ENCODE measurements around the gene TRIP11. TPM values are rescaled to one million over a fixed set of nuclear protein-coding genes. Genes with fewer than 3 reads are reported as not detected.

The TRIP11 gene
- polyA plus RNA-seq, 1 donor from 2014 or later: 8.8 TPM

GRCh38 chr14:91985008-91985407 lies 54.9 kb downstream of the TRIP11 start:
- Histone ChIP-seq H3K27me3 (ENCODE audit: insufficient read depth, low read depth, low read length) (no peaks in the 10 kb centered on the region), H3K36me3 (ENCODE audit: insufficient read depth, low read length) (peaks cover 3% of the 10 kb centered on the region), H3K4me2 (ENCODE audit: low read length) (no peak overlapping the region), H3K9me2 (ENCODE audit: insufficient read depth, low read length) (no peaks in the 10 kb centered on the region), H3K4me3 (ENCODE audit: low read length) (no peak overlapping the region), H3K9ac (ENCODE audit: low read length) (no peak overlapping the region), H3F3A (ENCODE audit: insufficient read depth, low read length, poor library complexity, severe bottlenecking) (no peaks in the 10 kb centered on the region), H2AFZ (ENCODE audit: low read depth, low read length) (no peak overlapping the region), H4K20me1 (ENCODE audit: insufficient read depth) (no peaks in the 10 kb centered on the region), H3K27ac (ENCODE audit: low read length) (no peak overlapping the region), H3K79me2 (replicated peaks; ENCODE audit: insufficient read depth, low read length) (no peaks in the 10 kb centered on the region), H3K9me3 (ENCODE audit: low read length) (no peaks in the 10 kb centered on the region)
- TF ChIP-seq POLR2AphosphoS5 (IDR thresholded peaks at IDR 0.05) (no peak), EZH2 (IDR thresholded peaks at IDR 0.05; ENCODE audit: borderline replicate concordance, insufficient read depth, low read length, poor library complexity, severe bottlenecking) (no peak), RAD21 (conservative IDR thresholded peaks at IDR 0.05) (no peak), TAF1 (IDR thresholded peaks at IDR 0.05; ENCODE audit: low read depth) (no peak), MXI1 (conservative IDR thresholded peaks at IDR 0.05; ENCODE audit: poor library complexity, severe bottlenecking) (no peak), SMC3 (conservative IDR thresholded peaks at IDR 0.05; ENCODE audit: poor library complexity) (no peak), EP300 (conservative IDR thresholded peaks at IDR 0.05; ENCODE audit: poor library complexity, severe bottlenecking) (no peak)
- TF ChIP-seq, protein P1, sequence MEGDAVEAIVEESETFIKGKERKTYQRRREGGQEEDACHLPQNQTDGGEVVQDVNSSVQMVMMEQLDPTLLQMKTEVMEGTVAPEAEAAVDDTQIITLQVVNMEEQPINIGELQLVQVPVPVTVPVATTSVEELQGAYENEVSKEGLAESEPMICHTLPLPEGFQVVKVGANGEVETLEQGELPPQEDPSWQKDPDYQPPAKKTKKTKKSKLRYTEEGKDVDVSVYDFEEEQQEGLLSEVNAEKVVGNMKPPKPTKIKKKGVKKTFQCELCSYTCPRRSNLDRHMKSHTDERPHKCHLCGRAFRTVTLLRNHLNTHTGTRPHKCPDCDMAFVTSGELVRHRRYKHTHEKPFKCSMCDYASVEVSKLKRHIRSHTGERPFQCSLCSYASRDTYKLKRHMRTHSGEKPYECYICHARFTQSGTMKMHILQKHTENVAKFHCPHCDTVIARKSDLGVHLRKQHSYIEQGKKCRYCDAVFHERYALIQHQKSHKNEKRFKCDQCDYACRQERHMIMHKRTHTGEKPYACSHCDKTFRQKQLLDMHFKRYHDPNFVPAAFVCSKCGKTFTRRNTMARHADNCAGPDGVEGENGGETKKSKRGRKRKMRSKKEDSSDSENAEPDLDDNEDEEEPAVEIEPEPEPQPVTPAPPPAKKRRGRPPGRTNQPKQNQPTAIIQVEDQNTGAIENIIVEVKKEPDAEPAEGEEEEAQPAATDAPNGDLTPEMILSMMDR (IDR thresholded peaks at IDR 0.05; ENCODE audit: poor library complexity, severe bottlenecking): no peak
- TF ChIP-seq, protein P2, sequence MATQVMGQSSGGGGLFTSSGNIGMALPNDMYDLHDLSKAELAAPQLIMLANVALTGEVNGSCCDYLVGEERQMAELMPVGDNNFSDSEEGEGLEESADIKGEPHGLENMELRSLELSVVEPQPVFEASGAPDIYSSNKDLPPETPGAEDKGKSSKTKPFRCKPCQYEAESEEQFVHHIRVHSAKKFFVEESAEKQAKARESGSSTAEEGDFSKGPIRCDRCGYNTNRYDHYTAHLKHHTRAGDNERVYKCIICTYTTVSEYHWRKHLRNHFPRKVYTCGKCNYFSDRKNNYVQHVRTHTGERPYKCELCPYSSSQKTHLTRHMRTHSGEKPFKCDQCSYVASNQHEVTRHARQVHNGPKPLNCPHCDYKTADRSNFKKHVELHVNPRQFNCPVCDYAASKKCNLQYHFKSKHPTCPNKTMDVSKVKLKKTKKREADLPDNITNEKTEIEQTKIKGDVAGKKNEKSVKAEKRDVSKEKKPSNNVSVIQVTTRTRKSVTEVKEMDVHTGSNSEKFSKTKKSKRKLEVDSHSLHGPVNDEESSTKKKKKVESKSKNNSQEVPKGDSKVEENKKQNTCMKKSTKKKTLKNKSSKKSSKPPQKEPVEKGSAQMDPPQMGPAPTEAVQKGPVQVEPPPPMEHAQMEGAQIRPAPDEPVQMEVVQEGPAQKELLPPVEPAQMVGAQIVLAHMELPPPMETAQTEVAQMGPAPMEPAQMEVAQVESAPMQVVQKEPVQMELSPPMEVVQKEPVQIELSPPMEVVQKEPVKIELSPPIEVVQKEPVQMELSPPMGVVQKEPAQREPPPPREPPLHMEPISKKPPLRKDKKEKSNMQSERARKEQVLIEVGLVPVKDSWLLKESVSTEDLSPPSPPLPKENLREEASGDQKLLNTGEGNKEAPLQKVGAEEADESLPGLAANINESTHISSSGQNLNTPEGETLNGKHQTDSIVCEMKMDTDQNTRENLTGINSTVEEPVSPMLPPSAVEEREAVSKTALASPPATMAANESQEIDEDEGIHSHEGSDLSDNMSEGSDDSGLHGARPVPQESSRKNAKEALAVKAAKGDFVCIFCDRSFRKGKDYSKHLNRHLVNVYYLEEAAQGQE (IDR thresholded peaks at IDR 0.05; ENCODE audit: borderline replicate concordance): no peak

DNA sequence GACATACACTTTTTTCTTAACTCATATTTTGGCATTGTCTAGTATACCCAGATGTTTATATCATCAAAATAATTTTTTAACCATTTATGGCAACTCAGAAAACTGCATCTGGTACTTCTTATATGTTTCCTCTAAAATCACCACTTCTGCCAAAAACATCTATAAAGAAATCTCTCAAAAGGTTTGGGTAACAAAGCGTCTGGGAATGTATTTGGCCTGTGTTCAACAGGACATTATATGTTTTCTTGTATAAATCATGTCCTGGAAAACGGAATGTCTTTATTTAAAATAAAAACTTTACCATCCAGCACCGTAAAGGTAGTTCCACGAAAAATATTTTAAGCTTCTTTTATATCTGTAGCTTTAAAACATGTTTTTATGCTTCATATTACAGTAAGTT lies 56.3 kb downstream of the TRIP11 start:
- Histone ChIP-seq H3K9me3 (ENCODE audit: low read length) (no peaks in the 10 kb centered on the region), H3K9ac (ENCODE audit: low read length) (no peak overlapping the region), H2AFZ (ENCODE audit: low read depth, low read length) (no peak overlapping the region), H3K9me2 (ENCODE audit: insufficient read depth, low read length) (no peaks in the 10 kb centered on the region), H3K4me3 (ENCODE audit: low read length) (no peak overlapping the region), H3K79me2 (replicated peaks; ENCODE audit: insufficient read depth, low read length) (no peaks in the 10 kb centered on the region), H3K27me3 (ENCODE audit: insufficient read depth, low read depth, low read length) (no peaks in the 10 kb centered on the region), H4K20me1 (ENCODE audit: insufficient read depth) (no peaks in the 10 kb centered on the region), H3K27ac (ENCODE audit: low read length) (no peak overlapping the region), H3K4me2 (ENCODE audit: low read length) (no peak overlapping the region), H3F3A (ENCODE audit: insufficient read depth, low read length, poor library complexity, severe bottlenecking) (no peaks in the 10 kb centered on the region), H3K36me3 (ENCODE audit: insufficient read depth, low read length) (peaks cover 3% of the 10 kb centered on the region)
- no peak for TF ChIP-seq MXI1 (conservative IDR thresholded peaks at IDR 0.05; ENCODE audit: poor library complexity, severe bottlenecking)
- TF ChIP-seq POLR2AphosphoS5 (IDR thresholded peaks at IDR 0.05): no peak
- TF ChIP-seq SMC3 (conservative IDR thresholded peaks at IDR 0.05; ENCODE audit: poor library complexity): no peak
- no peak for TF ChIP-seq EP300 (conservative IDR thresholded peaks at IDR 0.05; ENCODE audit: poor library complexity, severe bottlenecking)
- no peak for TF ChIP-seq RAD21 (conservative IDR thresholded peaks at IDR 0.05)
- TF ChIP-seq EZH2 (IDR thresholded peaks at IDR 0.05; ENCODE audit: borderline replicate concordance, insufficient read depth, low read length, poor library complexity, severe bottlenecking): no peak
- no peak for TF ChIP-seq TAF1 (IDR thresholded peaks at IDR 0.05; ENCODE audit: low read depth)
- TF ChIP-seq, protein P2 (IDR thresholded peaks at IDR 0.05; ENCODE audit: borderline replicate concordance): no peak

Data from neural cell (in vitro differentiated cells).